Gastroesophageal sphincter (tissue), 4 donors: ENCODE results near the gene SPINK9. TPM values are rescaled to one million over a fixed set of nuclear protein-coding genes. Genes with fewer than 3 reads are reported as not detected.

Source experiments
- ATAC-seq: fragments of 150-250 bp; one replicate; pipeline ENCODE4 v1.9.1; 2016; ENCODE audit warnings: mild to moderate bottlenecking, moderate library complexity
- H3K27ac ChIP-seq, 4 donors: fragments of 200-600 bp; sonication (generic) in 3 of 4; 1 replicate in 3 of 4; 2 replicates in 1 of 4; pipeline ENCODE4 v1.5.1; 2016 to 2019
- H3K27me3 ChIP-seq: fragments of 200-600 bp; sonication (generic); one replicate; pipeline ENCODE4 v1.5.1; 2019
- H3K36me3 ChIP-seq, 2 donors: fragments of 200-600 bp; sonication (generic); one replicate each; pipeline ENCODE4 v1.5.1; 2019; ENCODE audit warnings: control low read depth in 1 of 2
- H3K4me1 ChIP-seq, 3 donors: fragments of 200-600 bp; sonication (generic); 1 replicate in 2 of 3; 2 replicates in 1 of 3; pipeline ENCODE4 v1.5.1; 2016 to 2019; ENCODE audit warnings: control low read depth in 2 of 3
- H3K4me3 ChIP-seq, 2 donors: fragments of 200-600 bp; sonication (generic); one replicate each; pipeline ENCODE4 v1.5.1; 2019; ENCODE audit warnings: mild to moderate bottlenecking in 1 of 2, moderate library complexity in 1 of 2
- H3K9me3 ChIP-seq, 3 donors: fragments of 200-600 bp; sonication (generic); one replicate each; pipeline ENCODE4 v1.5.1; 2017 to 2019; ENCODE audit warnings: control low read depth in 2 of 3
- EP300 ChIP-seq: sonication (generic); formaldehyde crosslinking; IDR thresholded peaks from one replicate; pipeline ENCODE4 v1.6.1; 2017; ENCODE audit warnings: antibody characterized with exemption, mild to moderate bottlenecking
- POLR2A ChIP-seq, 2 donors: fragments of 450-650 bp; IDR thresholded peaks; one replicate each; pipeline ENCODE4 v1.6.1; 2017; ENCODE audit warnings: antibody characterized with exemption in 2 of 2, mild to moderate bottlenecking in 2 of 2, moderate library complexity in 1 of 2
- POLR2AphosphoS5 ChIP-seq: sonication (generic); formaldehyde crosslinking; IDR thresholded peaks from one replicate; pipeline ENCODE4 v1.6.1; 2017; ENCODE audit warnings: antibody characterized with exemption
- WGBS, 2 donors: methylation state at CpG; one replicate each; pipeline ENCODE4 v1.1.5; 2018; ENCODE audit warnings: low coverage in 1 of 2; 5-methylcytosine and 5-hydroxymethylcytosine counted together
- total RNA-seq, 4 donors: library from RNA; depleted of rRNA; stranded (reverse); fragments of >200 nt; gene quantifications; one replicate each; pipeline ENCODE4 v1.1.0, GENCODE V29; 2016
- TF ChIP-seq, protein P1 (sequence below), 4 experiments: fragments of 200-600 bp in 2 of 4; fragments of 450-650 bp in 2 of 4; sonication (generic) in 1 of 4; IDR thresholded peaks; one replicate each; pipeline ENCODE4 v1.5.1; 2017 to 2019; ENCODE audit warnings: antibody characterized with exemption in 4 of 4, mild to moderate bottlenecking in 2 of 4, moderate library complexity in 2 of 4

SPINK9 gene, protein sequence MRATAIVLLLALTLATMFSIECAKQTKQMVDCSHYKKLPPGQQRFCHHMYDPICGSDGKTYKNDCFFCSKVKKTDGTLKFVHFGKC
- total RNA-seq, result not detected

DNA sequence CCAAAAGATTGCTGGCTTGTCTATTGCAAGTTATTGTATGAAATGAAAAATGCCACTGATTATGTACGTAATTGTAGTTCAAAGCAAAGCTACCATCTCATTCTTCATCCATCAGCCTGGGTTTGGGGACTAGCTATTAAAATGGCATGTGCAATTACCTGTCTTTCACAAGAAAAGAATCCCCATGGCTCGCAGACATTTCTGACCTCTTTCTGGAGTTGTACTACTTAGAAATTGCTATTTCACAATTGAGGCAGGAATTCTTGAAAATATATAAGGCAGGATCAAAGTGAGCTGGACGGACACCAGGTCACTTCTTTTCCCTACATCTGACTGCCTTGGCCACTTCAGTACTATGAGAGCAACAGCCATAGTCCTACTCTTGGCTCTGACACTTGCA is at the start of gene SPINK9:
Gene SPINK9, plus strand, starts transcription at position 301 of the 400 bp plus-strand sequence. Its CDS starts 55 bp downstream, at position 356.
- no peak for ATAC-seq
- H3K4me3 ChIP-seq, result no peak within 1 kb of the TSS
- 96 to 100% methylated on average over 3 of the region's 3 CpGs for WGBS, 2 donors
- TF ChIP-seq POLR2AphosphoS5 (no peak), POLR2A (IDR thresholded peaks at IDR 0.05) (no peak)
- no peaks in the 10 kb centered on the region for H3K9me3 ChIP-seq
- no peaks in the 10 kb centered on the region for H3K36me3 ChIP-seq
- H3K27me3 ChIP-seq, result no peaks in the 10 kb centered on the region
- no peaks in the 10 kb centered on the region for H3K4me1 ChIP-seq
- no peak within 1 kb of the TSS for H3K27ac ChIP-seq

DNA sequence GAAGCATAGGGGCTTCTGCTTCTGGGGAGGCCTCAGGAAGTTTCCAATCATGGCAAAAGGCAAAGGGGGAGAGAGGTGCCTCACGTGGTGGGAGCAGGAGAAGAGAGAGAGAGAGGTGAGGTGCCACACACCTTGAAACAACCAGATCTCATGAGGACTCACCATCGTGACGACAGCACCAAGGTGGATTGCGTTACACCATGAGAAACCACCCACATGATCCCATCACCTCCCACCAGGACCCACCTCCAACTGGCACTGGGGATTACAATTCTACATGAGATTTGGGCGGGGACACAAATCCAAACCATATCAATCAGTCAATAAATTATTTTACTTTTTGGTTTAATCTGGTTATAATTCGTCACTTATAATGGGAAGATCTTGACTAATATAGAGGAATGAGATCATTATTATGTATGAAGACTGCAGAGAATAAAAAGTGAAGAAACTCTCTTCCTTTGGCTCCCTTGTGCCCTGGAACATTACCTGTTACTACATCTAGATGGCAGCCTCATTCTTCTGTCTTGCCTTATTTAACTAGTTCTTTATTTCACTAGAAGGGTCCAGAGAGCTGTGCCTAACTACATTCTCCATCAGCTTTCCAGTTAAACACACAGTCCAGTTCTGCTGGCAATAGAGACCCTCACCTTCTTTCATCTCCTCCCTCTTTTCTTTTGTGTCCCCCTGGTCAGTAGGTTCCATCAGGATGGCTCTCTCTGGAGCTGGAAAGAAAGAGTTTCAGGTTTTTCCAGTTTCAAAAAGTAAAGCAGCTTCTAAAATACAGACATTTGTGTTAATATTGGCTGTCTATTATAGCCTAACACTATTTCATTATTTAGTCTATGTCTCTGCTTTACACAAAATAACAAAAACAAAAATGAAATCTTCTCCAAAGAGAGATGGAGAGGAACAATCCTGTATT is 44.8 kb upstream of the SPINK9 start:
- no peaks in the 10 kb centered on the region for H3K36me3 ChIP-seq
- no peaks in the 10 kb centered on the region for H3K9me3 ChIP-seq
- no peak overlapping the region for H3K4me3 ChIP-seq
- no peak overlapping the region for H3K27ac ChIP-seq
- ATAC-seq, result no peak
- H3K4me1 ChIP-seq, result no peaks in the 10 kb centered on the region
- TF ChIP-seq EP300, result no peak
- TF ChIP-seq, protein P1, sequence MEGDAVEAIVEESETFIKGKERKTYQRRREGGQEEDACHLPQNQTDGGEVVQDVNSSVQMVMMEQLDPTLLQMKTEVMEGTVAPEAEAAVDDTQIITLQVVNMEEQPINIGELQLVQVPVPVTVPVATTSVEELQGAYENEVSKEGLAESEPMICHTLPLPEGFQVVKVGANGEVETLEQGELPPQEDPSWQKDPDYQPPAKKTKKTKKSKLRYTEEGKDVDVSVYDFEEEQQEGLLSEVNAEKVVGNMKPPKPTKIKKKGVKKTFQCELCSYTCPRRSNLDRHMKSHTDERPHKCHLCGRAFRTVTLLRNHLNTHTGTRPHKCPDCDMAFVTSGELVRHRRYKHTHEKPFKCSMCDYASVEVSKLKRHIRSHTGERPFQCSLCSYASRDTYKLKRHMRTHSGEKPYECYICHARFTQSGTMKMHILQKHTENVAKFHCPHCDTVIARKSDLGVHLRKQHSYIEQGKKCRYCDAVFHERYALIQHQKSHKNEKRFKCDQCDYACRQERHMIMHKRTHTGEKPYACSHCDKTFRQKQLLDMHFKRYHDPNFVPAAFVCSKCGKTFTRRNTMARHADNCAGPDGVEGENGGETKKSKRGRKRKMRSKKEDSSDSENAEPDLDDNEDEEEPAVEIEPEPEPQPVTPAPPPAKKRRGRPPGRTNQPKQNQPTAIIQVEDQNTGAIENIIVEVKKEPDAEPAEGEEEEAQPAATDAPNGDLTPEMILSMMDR (IDR thresholded peaks at IDR 0.05), result no peak
- TF ChIP-seq POLR2AphosphoS5, result no peak
- no peak for TF ChIP-seq POLR2A (IDR thresholded peaks at IDR 0.05)
- H3K27me3 ChIP-seq, result no peaks in the 10 kb centered on the region
- WGBS, 2 donors, result 43 to 46% methylated on average over 5 of the region's 6 CpGs

DNA sequence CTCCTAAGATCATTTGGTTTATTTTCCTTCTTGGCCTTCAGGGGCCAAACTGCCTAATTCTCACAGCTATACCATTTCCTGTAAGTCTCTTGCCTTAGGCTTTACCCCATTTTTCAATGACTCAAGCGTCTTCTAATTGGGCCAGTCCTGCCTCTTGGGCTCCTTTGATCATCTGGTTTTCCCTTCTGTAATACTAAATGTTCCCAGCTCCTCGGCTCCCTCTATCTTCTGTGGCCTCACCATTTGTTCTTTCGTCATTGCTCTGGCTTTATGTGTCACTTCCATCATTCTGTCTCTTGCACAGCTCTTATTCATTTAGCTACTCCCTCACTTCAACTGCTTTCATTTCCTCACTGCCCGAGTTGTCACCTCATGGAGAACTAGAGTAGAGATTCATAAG is 37.6 kb upstream of the SPINK9 start:
- TF ChIP-seq POLR2A (IDR thresholded peaks at IDR 0.05), result no peak
- TF ChIP-seq EP300, result no peak
- no peak for TF ChIP-seq POLR2AphosphoS5
- TF ChIP-seq, protein P1 (IDR thresholded peaks at IDR 0.05), result no peak

DNA sequence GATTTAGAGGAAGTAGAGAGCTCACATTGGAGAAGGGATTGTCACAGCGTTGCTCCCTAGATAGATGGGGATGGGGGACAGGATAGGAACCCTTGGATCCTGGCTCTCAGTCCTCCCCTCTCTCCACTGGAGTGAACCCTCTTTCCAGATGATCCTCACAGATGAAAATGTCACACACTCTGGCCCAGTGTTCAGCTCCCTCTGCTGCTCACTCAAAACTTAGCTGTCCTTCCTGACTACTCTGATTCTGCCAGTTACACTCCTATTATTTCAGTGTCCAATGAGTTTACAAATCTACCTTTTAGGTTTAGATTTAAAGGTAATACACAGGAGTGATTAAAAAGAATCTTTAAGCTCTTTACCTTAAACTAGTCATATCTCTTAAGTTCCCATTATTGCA is 28.9 kb upstream of the SPINK9 start:
- Histone ChIP-seq H3K36me3 (no peaks in the 10 kb centered on the region), H3K9me3 (no peaks in the 10 kb centered on the region), H3K27ac (no peak overlapping the region), H3K27me3 (no peaks in the 10 kb centered on the region), H3K4me3 (no peak overlapping the region), H3K4me1 (no peaks in the 10 kb centered on the region)
- WGBS, 2 donors, result 80 to 90% methylated on average over 1 of the region's 1 CpG
- TF ChIP-seq POLR2AphosphoS5 (no peak), EP300 (no peak), POLR2A (IDR thresholded peaks at IDR 0.05) (no peak)
- TF ChIP-seq, protein P1 (IDR thresholded peaks at IDR 0.05), result no peak
- ATAC-seq, result no peak

More for the DNA sequence above, 37.6 kb upstream of the SPINK9 start:
- WGBS, 2 donors, result 64 to 68% methylated on average over 4 of the region's 4 CpGs
- no peaks in the 10 kb centered on the region for H3K27me3 ChIP-seq
- H3K4me1 ChIP-seq, result no peaks in the 10 kb centered on the region
- no peak overlapping the region for H3K27ac ChIP-seq
- ATAC-seq, result no peak
- H3K36me3 ChIP-seq, result no peaks in the 10 kb centered on the region
- no peaks in the 10 kb centered on the region for H3K9me3 ChIP-seq
- no peak overlapping the region for H3K4me3 ChIP-seq

GRCh38 chr5:148309019-148309418 is 26.3 kb upstream of the SPINK9 start:
- no peaks in the 10 kb centered on the region for H3K4me1 ChIP-seq
- no peaks in the 10 kb centered on the region for H3K36me3 ChIP-seq
- no peaks in the 10 kb centered on the region for H3K27me3 ChIP-seq
- H3K27ac ChIP-seq, result no peak overlapping the region
- no peak overlapping the region for H3K4me3 ChIP-seq
- no peaks in the 10 kb centered on the region for H3K9me3 ChIP-seq
- TF ChIP-seq, protein P1 (IDR thresholded peaks at IDR 0.05), result no peak
- TF ChIP-seq POLR2A (IDR thresholded peaks at IDR 0.05), result no peak
- no peak for ATAC-seq
- WGBS, 2 donors, result 73 to 77% methylated on average over 3 of the region's 3 CpGs
